Activated CD8-positive, alpha-beta T cell treated with anti-CD3 and anti-CD28 coated beads, Interleukin-2, amount 10 ng/mL, durations not matched to agents 7 days and 5 days (primary cell): Measurements from ENCODE around the gene LMF1. TPM values are rescaled to one million over a fixed set of nuclear protein-coding genes. Genes with fewer than 3 reads are reported as not detected.
A peak's percentile ranks its signal among the peaks of the same experiment; 100 is the strongest.
"Not testable (repeated sequence)": the region's sequence is repeated elsewhere in the genome, so short reads cannot be mapped to it uniquely, and the experiment has no call there.

Experiments used
- ATAC-seq: fragments of 150-1000 bp; cut with Tn5 transposase; one replicate; pipeline ENCODE4 v1.10.0; 2021; ENCODE audit warnings: moderate library complexity
- CTCF ChIA-PET: fragments of 350-600 bp; sonication (Branson Sonifier 250); formaldehyde crosslinking; loops from one replicate; lab custom pipeline; 2021; ENCODE audit warnings: antibody characterized with exemption; lab: Charles Lee
- POLR2A ChIA-PET: fragments of 350-600 bp; sonication (Branson Sonifier 250); formaldehyde crosslinking; loops from one replicate; lab custom pipeline; 2021; ENCODE audit warnings: antibody characterized with exemption; lab: Charles Lee
- DNase-seq: peaks from one replicate; pipeline ENCODE4 v3.0.0-alpha.2; 2020
- H3K27ac Mint-ChIP-seq: one replicate; pipeline ENCODE4 v1.8.0; 2021; ENCODE audit warnings: mild to moderate bottlenecking, mixed read lengths
- H3K27me3 Mint-ChIP-seq: one replicate; pipeline ENCODE4 v1.8.0; 2021; ENCODE audit warnings: low read depth, mixed read lengths
- H3K36me3 Mint-ChIP-seq: one replicate; pipeline ENCODE4 v1.8.0; 2021; ENCODE audit warnings: low read depth, mixed read lengths
- H3K4me1 Mint-ChIP-seq: one replicate; pipeline ENCODE4 v1.8.0; 2021; ENCODE audit warnings: low read depth, mixed read lengths
- H3K4me3 Mint-ChIP-seq: one replicate; pipeline ENCODE4 v1.8.0; 2021; ENCODE audit warnings: mild to moderate bottlenecking, mixed read lengths
- H3K9me3 Mint-ChIP-seq: one replicate; pipeline ENCODE4 v1.8.0; 2022; ENCODE audit warnings: mixed read lengths; ENCODE audit not compliant: insufficient read depth
- total RNA-seq, 2 experiments: library from RNA; stranded (reverse); gene quantifications; one replicate each; pipeline ENCODE4 v1.2.3, GENCODE V29; 2021

LMF1 gene
- total RNA-seq, 2 experiments from 2014 or later, result 14.3 to 17.4 TPM

DNA sequence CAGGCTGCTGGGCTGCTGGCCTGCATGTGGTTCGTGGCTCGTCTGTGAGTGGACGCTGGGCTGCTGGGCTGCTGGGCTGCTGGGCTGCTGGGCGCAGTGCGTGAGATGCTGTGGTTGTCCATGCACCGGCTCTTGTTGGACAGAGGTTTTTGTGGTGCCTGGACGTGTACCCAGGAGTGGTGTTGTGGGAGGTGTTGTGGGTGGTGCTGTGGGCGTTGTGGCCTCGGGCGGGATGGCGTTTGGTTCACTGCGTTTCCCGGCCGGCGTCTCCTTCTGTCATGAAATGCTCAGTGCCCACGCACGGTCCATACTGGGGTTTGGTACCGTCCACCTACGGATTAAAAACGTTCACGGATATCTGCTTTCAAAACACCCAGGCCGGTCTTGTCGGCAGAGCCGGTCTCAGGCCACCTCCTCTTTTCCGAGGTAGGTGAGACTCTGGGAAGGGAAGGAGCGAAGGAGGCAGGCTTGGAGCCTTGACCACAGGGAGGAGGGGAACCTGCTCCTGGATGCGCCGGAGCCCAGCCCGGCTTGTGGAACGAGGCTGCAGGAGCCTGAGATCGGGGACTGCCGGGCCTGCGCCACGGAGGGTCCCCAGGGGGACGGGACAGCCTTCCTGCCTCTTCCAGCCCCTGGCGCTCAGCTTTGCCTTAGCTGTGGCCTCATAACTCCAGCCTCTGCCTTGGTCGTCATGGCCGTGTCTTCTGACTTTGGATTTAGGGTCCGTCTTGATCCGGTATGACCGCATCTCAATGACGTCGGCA lies 140.5 kb downstream of the LMF1 start:
- Mint-ChIP-seq H3K27ac (no peak overlapping the region), H3K27me3 (no peaks in the 10 kb centered on the region), H3K4me1 (no peaks in the 10 kb centered on the region), H3K9me3 (no peaks in the 10 kb centered on the region), H3K36me3 (no peaks in the 10 kb centered on the region), H3K4me3 (no peak overlapping the region)
- ATAC-seq (no peak), DNase-seq (no peak)
- ChIA-PET CTCF (no interaction called here), POLR2A (no interaction called here)

GRCh38 chr16:828891-829290 lies 141.9 kb downstream of the LMF1 start:
- Mint-ChIP-seq H3K36me3 (no peaks in the 10 kb centered on the region), H3K4me3 (no peak overlapping the region), H3K27ac (no peak overlapping the region), H3K4me1 (no peaks in the 10 kb centered on the region), H3K9me3 (no peaks in the 10 kb centered on the region), H3K27me3 (no peaks in the 10 kb centered on the region)
- DNase-seq (no peak), ATAC-seq (no peak)
- POLR2A ChIA-PET, result no interaction called here
- CTCF ChIA-PET, result no interaction called here

- DNase-seq (no peak), ATAC-seq (no peak)
- no peaks in the 10 kb centered on the region for H3K9me3 Mint-ChIP-seq
- H3K4me1 Mint-ChIP-seq, result no peaks in the 10 kb centered on the region
- CTCF ChIA-PET, result no interaction called here
- no peak overlapping the region for H3K27ac Mint-ChIP-seq
- no peaks in the 10 kb centered on the region for H3K36me3 Mint-ChIP-seq
- POLR2A ChIA-PET, result no interaction called here
- no peak overlapping the region for H3K4me3 Mint-ChIP-seq
- no peaks in the 10 kb centered on the region for H3K27me3 Mint-ChIP-seq
These were observed 143.3 kb downstream of the LMF1 start for GRCh38 chr16:827513-827912.

GRCh38 chr16:825341-826061 lies 145.3 kb downstream of the LMF1 start:
- peaks cover 4% of the 10 kb centered on the region for H3K27me3 Mint-ChIP-seq
- H3K36me3 Mint-ChIP-seq, result no peaks in the 10 kb centered on the region
- no peak overlapping the region for H3K4me3 Mint-ChIP-seq
- H3K27ac Mint-ChIP-seq, result no peak overlapping the region
- no peaks in the 10 kb centered on the region for H3K9me3 Mint-ChIP-seq
- no peaks in the 10 kb centered on the region for H3K4me1 Mint-ChIP-seq
- ChIA-PET CTCF (no interaction called here), POLR2A (no interaction called here)
- DNase-seq (no peak), ATAC-seq (no peak)

DNA sequence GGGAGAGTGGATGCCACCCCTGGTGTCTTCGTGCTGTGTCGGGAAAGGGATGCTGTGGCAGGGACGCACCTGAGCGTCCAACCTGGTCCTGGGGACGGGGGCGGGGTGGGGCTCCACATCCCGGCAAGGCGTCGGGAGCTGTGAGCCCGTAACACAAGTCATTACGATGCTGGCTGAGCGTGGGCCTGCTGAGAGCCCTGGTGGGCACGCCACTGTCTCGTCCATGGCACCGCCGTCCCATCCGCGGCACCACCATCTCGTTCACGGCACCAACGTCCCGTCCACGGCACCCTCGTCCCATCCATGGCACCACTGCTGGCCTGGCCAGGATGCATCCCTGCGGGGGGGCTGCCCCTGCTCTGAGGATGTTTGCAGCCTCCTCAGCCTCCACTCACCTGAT lies 146.2 kb downstream of the LMF1 start:
- peaks cover 6% of the 10 kb centered on the region for H3K4me1 Mint-ChIP-seq
- H3K27me3 Mint-ChIP-seq, result peaks cover 5% of the 10 kb centered on the region
- POLR2A ChIA-PET, result no interaction called here
- no peak overlapping the region for H3K27ac Mint-ChIP-seq
- ATAC-seq, result no peak
- no peak for DNase-seq
- H3K36me3 Mint-ChIP-seq, result no peaks in the 10 kb centered on the region
- no peaks in the 10 kb centered on the region for H3K9me3 Mint-ChIP-seq
- no peak overlapping the region for H3K4me3 Mint-ChIP-seq
- CTCF ChIA-PET, result no interaction called here

- no peak overlapping the region for H3K27ac Mint-ChIP-seq
- CTCF ChIA-PET, result no interaction called here
- H3K27me3 Mint-ChIP-seq, result peaks cover 6% of the 10 kb centered on the region
- no peaks in the 10 kb centered on the region for H3K36me3 Mint-ChIP-seq
- DNase-seq, result no peak
- H3K4me1 Mint-ChIP-seq, result peaks cover 10% of the 10 kb centered on the region
- no peak for ATAC-seq
- POLR2A ChIA-PET, result no interaction called here
- H3K4me3 Mint-ChIP-seq, result no peak overlapping the region
- H3K9me3 Mint-ChIP-seq, result no peaks in the 10 kb centered on the region
These were observed 146.6 kb downstream of the LMF1 start for GRCh38 chr16:824194-824593.

GRCh38 chr16:822909-823297 lies 147.9 kb downstream of the LMF1 start:
- DNase-seq (no peak), ATAC-seq (no peak)
- ChIA-PET CTCF (interaction anchor here (0.8 kb wide), 1 partner anchor 8 kb away, joined by 3 read pairs; no protein-coding TSS in a partner anchor), POLR2A (interaction anchor here (0.6 kb wide), 1 partner anchor 436 kb away, joined by 4 read pairs; no protein-coding TSS in a partner anchor)
- Mint-ChIP-seq H3K9me3 (no peaks in the 10 kb centered on the region), H3K4me3 (no peak overlapping the region), H3K27me3 (peaks cover 6% of the 10 kb centered on the region), H3K4me1 (peaks cover 11% of the 10 kb centered on the region), H3K27ac (no peak overlapping the region), H3K36me3 (no peaks in the 10 kb centered on the region)

DNA sequence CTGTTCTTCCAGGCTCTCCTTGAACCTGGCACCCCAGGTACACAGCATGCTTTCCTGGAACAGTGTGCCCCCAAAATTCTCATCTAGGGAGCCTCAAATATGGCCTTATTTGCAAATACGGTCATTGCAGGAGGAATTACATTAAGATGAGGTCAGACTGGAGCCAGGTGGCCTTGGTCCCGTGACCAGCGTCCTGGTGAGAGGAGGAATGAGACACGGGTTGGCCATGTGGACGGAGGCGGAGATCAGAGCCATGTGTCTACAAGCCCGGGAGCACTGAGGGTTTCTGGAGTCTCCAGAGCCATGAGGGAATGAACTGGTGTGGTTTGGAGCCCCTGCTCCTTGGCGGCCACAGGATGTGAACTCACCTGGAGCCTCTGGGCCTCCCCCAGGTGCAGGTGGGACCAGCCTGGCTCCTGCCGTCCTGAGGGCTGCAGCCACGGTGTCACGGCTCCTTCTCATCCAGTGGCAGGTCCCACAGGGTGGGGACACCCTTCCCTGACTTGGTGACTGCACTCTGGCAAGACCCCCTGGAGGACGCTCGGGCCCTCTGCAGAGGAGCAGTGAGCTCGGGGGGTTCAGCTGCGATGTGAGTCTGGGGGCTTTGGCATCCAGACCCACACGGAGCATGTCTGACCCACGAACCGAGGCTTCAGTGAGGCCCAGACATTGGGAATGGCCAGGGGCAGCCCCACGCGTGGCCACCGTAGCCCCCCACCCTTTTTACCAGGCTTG lies 148.4 kb downstream of the LMF1 start:
- H3K36me3 Mint-ChIP-seq, result no peaks in the 10 kb centered on the region
- no peaks in the 10 kb centered on the region for H3K9me3 Mint-ChIP-seq
- POLR2A ChIA-PET, result no interaction called here
- no peak overlapping the region for H3K27ac Mint-ChIP-seq
- ATAC-seq, result no peak
- CTCF ChIA-PET, result interaction anchor here (0.8 kb wide), 1 partner anchor 8 kb away, joined by 3 read pairs; no protein-coding TSS in a partner anchor
- H3K4me3 Mint-ChIP-seq, result no peak overlapping the region
- peaks cover 6% of the 10 kb centered on the region for H3K27me3 Mint-ChIP-seq
- H3K4me1 Mint-ChIP-seq, result peaks cover 11% of the 10 kb centered on the region
- no peak for DNase-seq

GRCh38 chr16:821751-822150 lies 149.0 kb downstream of the LMF1 start:
- no peak for ATAC-seq
- peaks cover 11% of the 10 kb centered on the region for H3K4me1 Mint-ChIP-seq
- ChIA-PET POLR2A (no interaction called here), CTCF (no interaction called here)
- no peak overlapping the region for H3K4me3 Mint-ChIP-seq
- DNase-seq, result no peak
- H3K27me3 Mint-ChIP-seq, result peaks cover 6% of the 10 kb centered on the region
- H3K9me3 Mint-ChIP-seq, result no peaks in the 10 kb centered on the region
- no peaks in the 10 kb centered on the region for H3K36me3 Mint-ChIP-seq
- no peak overlapping the region for H3K27ac Mint-ChIP-seq

DNA sequence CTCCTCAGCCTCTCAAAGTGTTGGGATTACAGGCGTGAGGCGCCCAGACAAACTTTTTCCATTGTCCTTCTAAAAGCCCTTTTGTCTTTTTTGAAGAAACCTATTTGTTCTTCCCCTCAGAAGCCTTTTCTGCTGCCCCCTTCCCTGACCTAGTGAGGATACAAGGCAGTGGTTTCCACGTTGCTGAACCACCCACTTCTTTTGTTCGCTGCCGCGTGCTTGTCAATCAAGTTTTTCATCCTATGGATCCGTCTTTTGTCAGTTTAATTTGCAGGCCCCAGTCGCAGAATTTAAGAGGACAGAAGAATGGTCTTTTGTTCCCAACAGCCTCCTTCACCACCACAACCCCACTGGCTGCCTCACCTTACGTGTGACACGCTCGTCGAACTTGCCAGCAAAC lies 150.0 kb downstream of the LMF1 start:
- Mint-ChIP-seq H3K27me3 (peaks cover 6% of the 10 kb centered on the region), H3K9me3 (no peaks in the 10 kb centered on the region), H3K4me3 (no peak overlapping the region), H3K27ac (no peak overlapping the region), H3K4me1 (peaks cover 11% of the 10 kb centered on the region), H3K36me3 (no peaks in the 10 kb centered on the region)
- no peak for DNase-seq
- ChIA-PET CTCF (no interaction called here), POLR2A (no interaction called here)
- ATAC-seq, result no peak

DNA sequence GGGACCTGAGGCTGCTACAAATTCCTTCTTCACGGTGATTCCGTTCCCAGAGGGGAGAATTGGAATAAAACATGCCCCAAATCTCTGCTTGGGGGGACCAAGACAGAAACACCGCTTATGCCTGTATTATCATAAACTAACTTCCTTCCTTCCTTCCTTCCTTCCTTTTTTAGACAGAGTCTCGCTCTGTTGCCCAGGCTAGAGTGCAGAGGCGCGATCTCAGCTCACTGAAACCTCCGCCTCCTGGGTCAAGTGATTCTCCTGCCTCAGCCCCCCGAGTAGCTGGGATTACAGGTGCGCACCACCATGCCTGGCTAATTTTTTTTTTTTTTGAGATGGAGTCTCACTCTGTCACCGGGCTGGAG lies 150.8 kb downstream of the LMF1 start:
- H3K9me3 Mint-ChIP-seq, H3K36me3 Mint-ChIP-seq, ATAC-seq, POLR2A ChIA-PET, DNase-seq, H3K27me3 Mint-ChIP-seq, H3K4me3 Mint-ChIP-seq: not testable (repeated sequence)
- peaks cover 11% of the 10 kb centered on the region for H3K4me1 Mint-ChIP-seq
- H3K27ac Mint-ChIP-seq, result peak overlapping the region; percentile 90
- CTCF ChIA-PET, result interaction anchor here (1.2 to 1.3 kb wide), 2 partner anchors 107 to 237 kb away, joined by 3 to 4 read pairs; no protein-coding TSS in a partner anchor
